Activated B cell treated with CpG ODN at 0.5 μM for 24 hours (primary cell): ENCODE data around the gene LHX3. TPM values are rescaled to one million over a fixed set of nuclear protein-coding genes. Genes with fewer than 3 reads are reported as not detected.

Experiments used
- ATAC-seq: fragments of 200-7000 bp; cut with Tn5 transposase; one replicate; pipeline ENCODE4 v1.10.0; 2021; ENCODE audit warnings: low read depth, mild to moderate bottlenecking, moderate library complexity
- CTCF ChIA-PET: fragments of 350-600 bp; sonication (Branson Sonifier 250); formaldehyde crosslinking; loops from one replicate; lab custom pipeline; 2021; ENCODE audit warnings: antibody characterized with exemption; lab: Charles Lee
- POLR2A ChIA-PET: fragments of 350-600 bp; sonication (Branson Sonifier 250); formaldehyde crosslinking; loops from one replicate; lab custom pipeline; 2021; ENCODE audit warnings: antibody characterized with exemption; lab: Charles Lee
- DNase-seq: peaks from one replicate; pipeline ENCODE4 v3.0.0; 2022
- H3K27ac Mint-ChIP-seq: one replicate; pipeline ENCODE4 v1.8.0; 2020; ENCODE audit warnings: mixed read lengths
- H3K27me3 Mint-ChIP-seq: one replicate; pipeline ENCODE4 v1.8.0; 2021; ENCODE audit warnings: mixed read lengths
- H3K36me3 Mint-ChIP-seq: one replicate; pipeline ENCODE4 v1.8.0; 2021; ENCODE audit warnings: low read depth, mixed read lengths
- H3K4me1 Mint-ChIP-seq: one replicate; pipeline ENCODE4 v1.8.0; 2021; ENCODE audit warnings: mixed read lengths
- H3K4me3 Mint-ChIP-seq: one replicate; pipeline ENCODE4 v1.8.0; 2020; ENCODE audit warnings: mild to moderate bottlenecking, mixed read lengths
- H3K9me3 Mint-ChIP-seq: one replicate; pipeline ENCODE4 v1.8.0; 2020; ENCODE audit warnings: mixed read lengths
- intact Hi-C: fragments of 100-400 bp; cut with micrococcal nuclease; formaldehyde crosslinking; loops from one replicate; pipeline ENCODE4 v1.15.1; 2024
- total RNA-seq: library from RNA; stranded (reverse); gene quantifications from 2 replicates; pipeline ENCODE4 v1.2.3, GENCODE V29; 2022
- TF ChIP-seq, protein P1 (sequence below): fragments of 200-600 bp; IDR thresholded peaks from one replicate; pipeline ENCODE4 v1.8.0; 2022; ENCODE audit warnings: antibody characterized with exemption, mild to moderate bottlenecking

LHX3 gene
- total RNA-seq, 1 donor from 2014 or later = not detected

DNA sequence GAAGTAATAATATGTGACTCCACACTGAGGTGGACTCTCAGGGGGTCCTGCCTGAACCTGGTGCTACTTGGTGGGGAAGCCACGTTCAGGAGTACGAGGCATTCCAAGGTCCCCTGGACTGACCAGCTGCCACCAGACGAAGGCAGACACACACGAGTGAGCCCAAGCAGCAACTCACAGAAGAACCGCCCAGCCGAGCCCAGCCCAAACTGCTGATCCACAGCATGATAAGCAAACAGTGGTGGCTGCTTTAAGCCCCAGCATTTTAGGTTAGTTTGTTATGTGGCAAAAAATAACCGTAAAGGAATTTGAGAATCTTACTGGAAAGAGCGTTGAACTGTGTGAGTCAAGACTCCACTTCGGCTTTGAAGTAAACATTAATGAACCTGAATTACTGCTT is 8.8 kb upstream of the LHX3 start:
- H3K4me3 Mint-ChIP-seq = no peak overlapping the region

DNA sequence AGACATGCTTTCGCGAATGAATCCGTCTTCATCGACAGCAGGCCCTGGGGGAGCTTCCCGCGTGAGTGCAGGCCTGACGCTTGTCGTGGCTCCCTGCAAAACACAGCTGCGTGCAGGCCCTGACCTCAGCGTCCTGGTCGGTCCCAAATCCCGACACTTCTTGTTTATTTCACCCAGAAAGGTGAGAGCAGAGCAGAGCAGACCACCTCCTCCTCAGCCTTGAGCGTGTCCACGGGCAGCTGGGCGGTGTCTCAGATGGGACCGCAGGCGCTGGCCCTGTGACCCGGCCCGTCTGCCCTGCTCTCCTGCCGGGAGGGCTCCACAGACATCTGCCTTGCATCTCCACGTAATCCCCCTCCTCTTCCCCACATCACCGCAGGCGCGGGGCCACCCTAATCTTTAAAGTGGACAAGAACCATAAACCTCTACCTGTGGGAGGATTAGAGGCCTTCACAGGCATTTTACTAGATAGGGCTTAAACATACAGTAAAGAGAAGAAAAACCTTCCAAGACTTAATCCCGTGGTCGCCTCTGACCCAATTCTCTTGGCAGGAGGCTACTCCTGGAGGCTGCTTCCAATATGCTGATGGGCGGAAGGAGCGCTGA is 7.5 kb upstream of the LHX3 start:
- Mint-ChIP-seq H3K4me3 (no peak overlapping the region), H3K27ac (no peak overlapping the region), H3K36me3 (peaks cover 86% of the 10 kb centered on the region), H3K27me3 (no peaks in the 10 kb centered on the region), H3K9me3 (no peaks in the 10 kb centered on the region), H3K4me1 (peaks cover 19% of the 10 kb centered on the region)
- intact Hi-C loops = no loop called here
- ChIA-PET CTCF (no interaction called here), POLR2A (interaction anchor here (1.3 kb wide), 1 partner anchor 27 kb away, joined by 3 read pairs; no protein-coding TSS in a partner anchor)
- no peak for ATAC-seq
- TF ChIP-seq, protein P1, sequence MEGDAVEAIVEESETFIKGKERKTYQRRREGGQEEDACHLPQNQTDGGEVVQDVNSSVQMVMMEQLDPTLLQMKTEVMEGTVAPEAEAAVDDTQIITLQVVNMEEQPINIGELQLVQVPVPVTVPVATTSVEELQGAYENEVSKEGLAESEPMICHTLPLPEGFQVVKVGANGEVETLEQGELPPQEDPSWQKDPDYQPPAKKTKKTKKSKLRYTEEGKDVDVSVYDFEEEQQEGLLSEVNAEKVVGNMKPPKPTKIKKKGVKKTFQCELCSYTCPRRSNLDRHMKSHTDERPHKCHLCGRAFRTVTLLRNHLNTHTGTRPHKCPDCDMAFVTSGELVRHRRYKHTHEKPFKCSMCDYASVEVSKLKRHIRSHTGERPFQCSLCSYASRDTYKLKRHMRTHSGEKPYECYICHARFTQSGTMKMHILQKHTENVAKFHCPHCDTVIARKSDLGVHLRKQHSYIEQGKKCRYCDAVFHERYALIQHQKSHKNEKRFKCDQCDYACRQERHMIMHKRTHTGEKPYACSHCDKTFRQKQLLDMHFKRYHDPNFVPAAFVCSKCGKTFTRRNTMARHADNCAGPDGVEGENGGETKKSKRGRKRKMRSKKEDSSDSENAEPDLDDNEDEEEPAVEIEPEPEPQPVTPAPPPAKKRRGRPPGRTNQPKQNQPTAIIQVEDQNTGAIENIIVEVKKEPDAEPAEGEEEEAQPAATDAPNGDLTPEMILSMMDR = no peak
- no peak for DNase-seq

More for the DNA sequence above, 8.8 kb upstream of the LHX3 start:
- Mint-ChIP-seq H3K4me1 (peaks cover 19% of the 10 kb centered on the region), H3K9me3 (no peaks in the 10 kb centered on the region), H3K27me3 (no peaks in the 10 kb centered on the region), H3K36me3 (peaks cover 89% of the 10 kb centered on the region), H3K27ac (no peak overlapping the region)
- POLR2A ChIA-PET = no interaction called here
- DNase-seq = no peak
- CTCF ChIA-PET = no interaction called here
- intact Hi-C loops = no loop called here
- TF ChIP-seq, protein P1 = no peak
- ATAC-seq = no peak

GRCh38 chr9:136211441-136212344 is 6.8 kb upstream of the LHX3 start:
- intact Hi-C loops = no loop called here
- Mint-ChIP-seq H3K9me3 (no peaks in the 10 kb centered on the region), H3K27ac (no peak overlapping the region), H3K4me3 (no peak overlapping the region), H3K4me1 (peaks cover 24% of the 10 kb centered on the region), H3K27me3 (no peaks in the 10 kb centered on the region), H3K36me3 (peaks cover 88% of the 10 kb centered on the region)
- POLR2A ChIA-PET = interaction anchor here (1.3 to 1.4 kb wide), 2 partner anchors 13 to 28 kb away, joined by 3 to 4 read pairs; no protein-coding TSS in a partner anchor
- CTCF ChIA-PET = no interaction called here
- DNase-seq = no peak
- TF ChIP-seq, protein P1 = no peak
- peak; percentile 14 for ATAC-seq

DNA sequence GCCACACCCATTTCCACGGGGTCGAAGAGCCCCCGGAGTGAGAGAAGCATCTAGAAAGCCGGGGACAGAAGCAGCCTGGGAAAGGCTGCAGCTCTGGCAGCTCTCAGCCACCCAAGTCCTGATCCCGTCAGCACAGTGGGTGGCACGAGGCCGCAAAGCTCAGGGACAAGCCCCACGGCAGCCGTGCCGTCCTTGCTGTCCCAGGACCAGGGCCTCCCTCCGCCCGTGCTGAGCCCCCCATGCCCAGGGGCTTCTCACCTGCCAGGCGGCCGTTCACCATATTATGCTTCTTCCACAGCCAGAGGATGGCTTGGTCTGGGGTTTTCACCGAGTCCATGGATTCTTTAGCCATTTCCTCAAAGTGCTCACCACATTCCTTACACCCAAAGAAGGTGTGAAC is 6.1 kb upstream of the LHX3 start:
- Mint-ChIP-seq H3K4me3 (no peak overlapping the region), H3K27ac (no peak overlapping the region), H3K9me3 (no peaks in the 10 kb centered on the region), H3K4me1 (peaks cover 25% of the 10 kb centered on the region), H3K36me3 (peaks cover 91% of the 10 kb centered on the region), H3K27me3 (no peaks in the 10 kb centered on the region)
- CTCF ChIA-PET = no interaction called here
- ATAC-seq (no peak), DNase-seq (no peak)
- TF ChIP-seq, protein P1 = no peak
- intact Hi-C loops = no loop called here
- POLR2A ChIA-PET = interaction anchor here (1.4 kb wide), 1 partner anchor 14 kb away, joined by 4 read pairs; no protein-coding TSS in a partner anchor

GRCh38 chr9:136210276-136210675 is 5.3 kb upstream of the LHX3 start:
- H3K9me3 Mint-ChIP-seq = no peaks in the 10 kb centered on the region
- CTCF ChIA-PET = no interaction called here
- H3K4me3 Mint-ChIP-seq = no peak overlapping the region
- POLR2A ChIA-PET = interaction anchor here (1.4 kb wide), 1 partner anchor 15 kb away, joined by 4 read pairs; no protein-coding TSS in a partner anchor
- peaks cover 21% of the 10 kb centered on the region for H3K4me1 Mint-ChIP-seq
- TF ChIP-seq, protein P1 = no peak
- ATAC-seq = no peak
- H3K36me3 Mint-ChIP-seq = peaks cover 88% of the 10 kb centered on the region
- no peak for DNase-seq
- no peak overlapping the region for H3K27ac Mint-ChIP-seq
- H3K27me3 Mint-ChIP-seq = no peaks in the 10 kb centered on the region
- intact Hi-C loops = no loop called here
